SIG-M5 treated with dmso at 0.1 percent for 504 hours (cell line): Measurements from ENCODE around the gene FBXO10.
A peak's percentile ranks its signal among the peaks of the same experiment; 100 is the strongest.
"Not testable (repeated sequence)": the region's sequence is repeated elsewhere in the genome, so short reads cannot be mapped to it uniquely, and the experiment has no call there.

Experiments used
- DNase-seq: peaks from one replicate; lab custom pipeline; 2025; ENCODE audit not compliant: unreplicated experiment; lab: John Stamatoyannopoulos, UW

FBXO10 gene

GRCh38 chr9:37480759-37481158 is 95.4 kb downstream of the FBXO10 start:
- DNase-seq = no peak

- DNase-seq = not testable (repeated sequence)
These were observed 98.1 kb downstream of the FBXO10 start for GRCh38 chr9:37477987-37478619.

GRCh38 chr9:37477443-37477842 is 98.7 kb downstream of the FBXO10 start:
- not testable (repeated sequence) for DNase-seq

- no peak for DNase-seq
These were observed 99.2 kb downstream of the FBXO10 start for GRCh38 chr9:37476930-37477329.

GRCh38 chr9:37474438-37474837 is 101.7 kb downstream of the FBXO10 start:
- DNase-seq = no peak

- DNase-seq = not testable (repeated sequence)
These were observed 102.2 kb downstream of the FBXO10 start for GRCh38 chr9:37473982-37474381.

GRCh38 chr9:37471942-37472684 is 104.1 kb downstream of the FBXO10 start:
- DNase-seq = no peak

- DNase-seq = no peak
These were observed 107.6 kb downstream of the FBXO10 start for GRCh38 chr9:37468620-37469019.

GRCh38 chr9:37467530-37467929 is 108.7 kb downstream of the FBXO10 start:
- not testable (repeated sequence) for DNase-seq

- no peak for DNase-seq
These were observed 110.0 kb downstream of the FBXO10 start for GRCh38 chr9:37466037-37466709.

- DNase-seq = peak; percentile 98
These were observed 110.7 kb downstream of the FBXO10 start, which contains the start of gene ZBTB5 for GRCh38 chr9:37465249-37466036. TSS of gene ZBTB5 (minus strand) at chr9:37465450. CDS start at chr9:37442551, 22,899 bp downstream.

- peak; percentile 71 for DNase-seq
These were observed 111.5 kb downstream of the FBXO10 start for GRCh38 chr9:37464426-37465248.

- DNase-seq = no peak
These were observed 112.2 kb downstream of the FBXO10 start for GRCh38 chr9:37464006-37464405.
